ENCODE data around the gene RXFP2.

The RXFP2 gene

DNA sequence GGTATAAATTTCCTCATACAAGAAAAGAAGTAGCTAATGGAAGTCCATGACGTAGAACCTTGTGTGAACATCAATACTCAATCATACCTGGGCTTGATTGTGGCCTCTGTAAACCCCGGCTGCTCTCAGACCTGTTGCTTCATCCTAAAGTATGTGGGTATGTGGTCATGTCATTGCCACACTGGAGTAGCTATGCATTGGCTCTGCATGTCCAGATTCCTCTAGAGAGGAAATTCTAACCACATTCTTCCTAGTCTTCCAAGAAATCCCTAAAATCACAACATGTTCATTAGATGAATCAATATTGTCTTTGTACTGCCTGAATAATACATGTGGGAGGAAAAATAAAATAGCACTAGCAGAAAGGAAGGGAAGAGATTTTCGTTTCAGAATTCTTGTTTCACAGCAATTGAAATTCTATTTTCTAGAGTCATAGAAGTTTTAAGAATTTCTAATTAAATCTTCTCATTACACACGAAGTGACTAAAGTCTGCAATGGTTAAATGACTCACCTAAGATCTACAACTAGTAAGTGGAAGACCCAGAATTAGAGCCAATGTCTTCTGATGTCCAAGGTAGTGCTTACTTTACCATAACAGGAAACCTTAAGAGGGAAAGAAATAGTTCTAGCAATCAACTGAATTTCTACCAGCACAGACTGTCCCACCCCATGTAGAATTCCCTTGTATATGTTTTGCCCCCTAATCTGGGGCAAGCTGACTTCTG is 28.0 kb downstream of the RXFP2 start:
- peak; percentile 48 for DNase-seq (ENCODE audit: low spot score)

DNA sequence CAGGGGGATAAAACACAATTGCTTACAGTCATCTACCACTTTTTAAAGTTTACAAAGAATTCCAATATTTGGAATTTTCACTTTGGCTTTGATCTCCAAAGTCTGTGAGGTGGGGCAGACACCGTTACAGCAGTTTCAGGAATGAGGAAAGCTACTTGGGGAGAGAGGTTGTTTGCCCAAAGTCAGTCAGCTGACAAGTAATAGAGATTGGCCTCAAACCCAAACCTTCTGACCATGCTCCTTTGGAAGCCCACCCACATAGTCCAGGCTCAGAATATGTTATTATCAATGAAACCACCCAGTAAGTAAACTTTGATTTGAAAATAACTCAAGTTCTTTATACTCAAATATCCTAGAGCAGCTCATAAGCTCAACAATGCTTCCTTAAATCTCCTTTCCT is 29.0 kb downstream of the RXFP2 start:
- no peak for DNase-seq (ENCODE audit: low spot score)

DNA sequence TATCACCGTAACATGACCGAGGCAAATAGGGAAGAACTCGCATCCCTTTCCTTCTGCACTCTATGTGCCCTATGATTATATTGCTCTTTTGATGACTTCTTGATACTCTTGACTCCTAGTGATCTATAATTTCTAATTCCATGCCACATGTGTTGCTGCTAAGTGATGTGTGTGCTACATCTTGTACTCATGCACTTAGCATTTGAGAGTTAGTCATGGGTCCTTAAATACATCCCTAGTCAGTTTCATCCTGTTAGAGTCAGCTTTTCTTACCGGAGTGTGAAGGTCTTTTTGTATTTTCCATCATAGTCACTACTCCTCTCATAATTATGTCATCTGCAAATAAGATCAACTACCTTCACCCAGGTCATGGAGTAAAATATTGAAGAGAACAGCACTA is 30.2 kb downstream of the RXFP2 start:
- no peak for DNase-seq (ENCODE audit: low spot score)

DNA sequence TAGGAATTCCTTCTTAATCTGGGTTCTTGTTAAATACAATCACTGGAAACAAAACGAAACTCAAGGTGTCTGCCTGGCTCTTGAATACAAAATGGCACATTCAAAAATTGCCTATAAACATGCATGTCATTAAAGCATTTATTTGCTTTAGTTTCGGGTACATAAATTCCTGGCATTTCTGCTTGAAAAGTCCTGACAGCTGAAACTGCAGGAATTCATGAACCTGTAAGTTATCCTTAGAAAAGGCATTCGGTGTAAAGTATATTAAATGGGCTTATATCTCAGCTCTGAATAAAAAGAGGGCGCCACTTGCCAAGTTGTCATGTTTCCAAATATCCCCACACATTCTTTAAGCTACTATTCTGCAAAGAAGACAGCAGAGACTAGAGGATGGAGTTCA is 32.9 kb downstream of the RXFP2 start:
- no peak for DNase-seq (ENCODE audit: low spot score)

DNA sequence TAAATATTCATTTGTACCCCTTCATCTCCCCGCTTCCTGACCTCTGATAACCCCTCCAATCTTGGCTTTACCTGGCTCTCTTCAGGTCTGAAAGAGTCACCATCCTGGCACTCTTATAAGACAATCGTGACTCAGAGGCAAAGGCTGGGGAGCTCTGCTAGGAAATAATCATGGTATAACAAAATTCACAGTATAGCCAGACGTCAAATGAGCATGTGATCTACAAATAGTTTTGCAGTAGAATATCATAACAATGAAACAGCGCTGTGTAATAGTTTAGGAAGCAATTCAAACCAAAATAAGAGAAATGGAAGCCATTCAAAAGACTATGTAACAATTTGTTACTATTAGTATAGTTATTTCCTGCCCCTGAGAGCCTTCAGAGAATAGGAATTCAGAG is 34.2 kb downstream of the RXFP2 start:
- peak; percentile 28 for DNase-seq (ENCODE audit: low spot score)

DNA sequence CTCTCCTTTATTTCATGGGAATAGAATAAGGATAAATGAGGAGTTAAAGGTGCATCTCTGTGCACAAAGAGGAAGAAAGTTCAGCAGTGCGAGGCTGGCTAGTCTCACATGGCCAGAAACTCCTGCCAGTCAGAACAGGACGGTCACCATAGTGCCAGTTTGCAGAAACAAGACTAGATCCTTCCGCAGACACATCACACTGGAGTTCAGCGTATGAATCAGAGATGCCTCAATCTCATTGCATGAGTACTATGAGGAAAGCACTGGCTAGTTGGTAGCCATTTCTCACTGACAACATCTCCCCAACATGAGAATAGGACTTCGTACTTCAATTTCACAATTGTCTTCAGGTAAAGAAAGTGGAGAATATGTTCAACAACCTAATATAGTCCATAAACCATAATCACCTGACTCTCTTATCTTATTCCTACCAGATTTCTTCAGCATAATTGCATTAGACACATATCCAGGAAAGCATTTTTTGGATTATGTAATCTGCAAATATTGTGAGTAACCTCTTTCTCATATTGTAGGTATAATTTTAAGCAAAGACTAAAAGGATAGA is 34.9 kb downstream of the RXFP2 start:
- DNase-seq (ENCODE audit: low spot score) = no peak

DNA sequence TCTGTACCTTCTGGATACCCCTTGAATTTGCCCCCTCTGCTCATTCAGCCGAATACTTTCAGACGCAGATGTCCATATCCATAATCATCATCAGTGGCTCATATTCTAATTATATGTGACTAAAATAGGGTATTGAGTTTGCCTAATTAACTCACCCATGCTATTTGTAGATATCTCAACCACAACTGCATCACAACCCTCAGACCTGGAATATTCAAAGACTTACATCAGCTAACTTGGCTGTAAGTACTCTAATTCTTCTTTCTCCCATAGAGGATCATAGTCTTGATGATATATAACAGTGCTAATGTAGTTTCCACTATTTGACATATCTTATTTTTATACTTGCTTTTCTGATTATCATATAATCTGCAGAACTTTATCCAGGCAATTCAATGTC is 35.8 kb downstream of the RXFP2 start:
- no peak for DNase-seq (ENCODE audit: low spot score)

DNA sequence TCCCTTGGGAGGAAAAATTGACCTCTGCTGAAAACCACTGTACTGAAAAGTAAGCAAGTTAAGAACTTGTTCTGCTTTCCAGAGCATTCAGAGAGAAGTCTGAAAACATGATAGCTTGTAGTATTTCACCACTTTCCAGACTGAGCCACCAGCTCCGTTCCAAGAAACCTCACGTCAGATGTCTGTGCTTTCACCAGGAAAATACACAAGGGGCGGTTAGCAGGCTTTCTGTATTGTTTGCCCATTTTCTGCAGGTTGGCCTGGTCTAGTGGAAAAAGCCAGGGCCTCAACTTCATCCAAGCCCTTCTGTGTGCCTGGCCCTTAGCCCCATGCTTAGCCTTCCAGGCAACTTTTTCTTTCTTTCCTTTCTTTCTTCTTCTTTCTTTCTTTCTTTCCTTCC is 36.4 kb downstream of the RXFP2 start:
- no peak for DNase-seq (ENCODE audit: low spot score)

DNA sequence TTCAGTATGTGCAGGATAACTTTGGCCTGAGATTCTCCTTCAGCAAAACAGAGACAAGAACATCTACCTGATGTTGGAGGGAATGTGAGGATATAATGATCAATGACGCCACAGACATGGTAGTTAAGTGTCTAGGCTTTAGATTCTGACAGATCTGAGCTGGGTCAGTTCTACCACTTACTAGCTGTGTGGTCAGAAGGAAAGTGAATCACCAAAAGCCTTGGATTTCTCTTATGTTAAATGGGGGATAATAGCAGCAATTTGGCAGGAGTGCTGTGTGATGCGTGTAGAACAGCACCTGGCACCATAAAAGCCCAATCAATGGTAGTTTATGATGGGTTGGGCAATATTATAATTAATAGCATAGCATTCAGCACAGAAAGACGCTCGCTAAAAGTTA is 41.7 kb downstream of the RXFP2 start:
- no peak for DNase-seq (ENCODE audit: low spot score)

DNA sequence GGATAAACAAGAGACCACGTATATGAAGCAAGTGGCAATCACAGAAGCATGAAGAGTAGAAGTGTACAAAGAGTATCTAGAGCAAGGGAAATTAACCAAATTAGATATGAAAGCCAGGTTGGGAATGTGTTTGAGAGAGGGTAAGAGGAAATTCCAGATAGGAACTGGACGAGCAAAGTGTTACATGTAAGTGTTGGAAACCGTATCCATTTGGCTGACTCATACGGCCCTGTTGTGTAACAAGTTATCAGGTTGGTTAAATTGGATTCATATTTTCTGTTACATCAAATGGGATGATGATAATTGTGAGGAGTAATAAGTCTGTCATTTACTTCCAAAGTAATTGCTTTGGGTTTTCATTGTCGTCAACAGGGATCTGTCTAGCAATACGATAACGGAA is 46.7 kb downstream of the RXFP2 start:
- no peak for DNase-seq (ENCODE audit: low spot score)

DNA sequence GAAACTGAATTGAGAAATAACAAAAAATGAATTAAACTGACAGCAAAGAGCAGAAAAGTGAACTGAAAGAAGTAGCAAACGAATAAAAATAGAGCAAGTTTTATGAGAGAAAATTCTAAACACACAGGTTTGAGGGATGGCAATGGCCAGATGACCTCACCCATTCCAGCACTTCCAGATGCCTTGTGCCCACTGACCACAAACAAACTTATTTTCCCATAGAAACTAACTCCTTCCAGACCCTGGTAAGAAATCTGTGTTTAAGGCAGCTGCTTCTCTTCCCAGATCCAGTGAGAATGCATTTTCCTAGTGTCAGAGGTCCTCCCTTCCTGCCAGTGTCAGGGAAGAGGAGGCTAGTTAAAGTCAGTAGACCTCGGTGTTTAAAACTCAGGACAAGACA is 51.7 kb downstream of the RXFP2 start:
- DNase-seq (ENCODE audit: low spot score) = no peak

DNA sequence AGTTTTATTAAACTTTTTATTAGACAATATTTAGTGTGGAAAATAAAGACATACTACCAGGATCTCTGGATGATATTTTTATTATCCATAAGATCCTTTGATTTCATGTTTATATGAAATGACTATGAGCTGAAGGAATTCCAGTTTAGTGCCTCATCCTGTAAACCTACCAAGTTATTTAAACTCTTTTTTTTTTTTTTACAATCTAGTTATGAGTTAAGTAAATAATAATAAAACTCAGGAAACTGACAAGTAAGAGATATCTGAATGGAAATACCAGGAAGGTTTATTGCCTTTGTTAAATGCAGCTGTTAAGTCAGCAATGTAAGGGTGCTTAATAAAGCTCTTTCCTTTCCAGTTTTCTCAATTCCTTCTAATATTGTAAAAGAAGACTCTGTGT is 53.9 kb downstream of the RXFP2 start:
- no peak for DNase-seq (ENCODE audit: low spot score)

DNA sequence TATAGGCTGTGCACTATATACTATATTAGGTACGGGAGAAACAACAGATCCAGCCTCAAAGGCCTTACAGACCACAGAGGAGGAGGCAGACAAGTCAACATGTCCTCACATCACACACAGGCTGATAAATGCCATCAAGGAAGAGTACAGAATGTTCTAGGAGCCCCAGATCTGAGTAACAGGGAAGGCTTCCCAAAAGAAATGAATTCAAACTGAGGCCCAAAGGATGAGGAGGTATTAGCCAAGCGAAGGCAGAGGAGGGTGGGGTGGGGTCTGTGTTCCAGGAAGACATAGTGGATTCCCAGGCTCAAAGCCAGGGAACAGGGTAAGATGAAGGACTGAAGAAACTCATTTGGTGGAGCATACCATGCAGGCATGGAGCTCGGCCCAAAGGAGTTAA is 55.1 kb downstream of the RXFP2 start:
- no peak for DNase-seq (ENCODE audit: low spot score)

DNA sequence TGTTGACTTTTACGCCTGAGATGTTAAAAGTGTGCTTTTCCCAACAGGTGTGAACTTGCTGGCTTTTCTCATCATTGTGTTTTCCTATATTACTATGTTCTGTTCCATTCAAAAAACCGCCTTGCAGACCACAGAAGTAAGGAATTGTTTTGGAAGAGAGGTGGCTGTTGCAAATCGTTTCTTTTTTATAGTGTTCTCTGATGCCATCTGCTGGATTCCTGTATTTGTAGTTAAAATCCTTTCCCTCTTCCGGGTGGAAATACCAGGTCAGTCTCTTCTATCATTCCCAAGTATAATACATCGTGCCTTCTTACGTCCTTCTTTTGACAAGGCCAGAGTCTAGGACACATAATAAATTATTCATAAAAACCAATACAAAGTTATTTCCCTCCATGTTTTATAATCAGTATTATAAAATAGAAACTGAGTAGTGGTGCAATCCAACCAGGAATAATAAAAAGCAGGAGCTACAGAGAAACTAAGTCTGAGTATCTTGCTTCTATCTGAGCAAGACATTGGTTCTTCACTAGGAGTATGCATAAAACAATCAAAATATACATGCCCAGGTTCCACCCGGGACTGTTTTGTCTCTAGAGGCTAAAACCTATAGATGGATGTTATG is 57.9 kb downstream of the RXFP2 start:
- peak; percentile 53 for DNase-seq (ENCODE audit: low spot score)

DNA sequence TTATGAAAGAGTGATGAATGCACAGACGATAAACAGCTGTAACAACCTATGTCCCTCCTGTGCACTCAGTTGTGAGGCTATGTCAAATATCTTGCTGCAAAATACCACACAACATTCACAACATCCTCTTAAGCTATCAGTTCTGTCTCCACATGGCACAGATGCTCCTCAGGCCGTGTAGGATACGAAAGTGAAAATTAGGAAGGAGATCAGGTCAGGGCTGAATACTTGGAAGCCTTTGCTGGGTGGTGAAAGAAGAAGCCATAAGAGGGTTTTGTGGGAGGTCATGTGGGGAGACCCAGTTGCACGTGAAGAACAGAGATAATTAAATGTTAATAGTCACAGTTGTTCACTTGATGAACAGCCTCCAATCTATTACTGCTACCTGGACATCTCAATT is 58.9 kb downstream of the RXFP2 start:
- DNase-seq (ENCODE audit: low spot score) = no peak

DNA sequence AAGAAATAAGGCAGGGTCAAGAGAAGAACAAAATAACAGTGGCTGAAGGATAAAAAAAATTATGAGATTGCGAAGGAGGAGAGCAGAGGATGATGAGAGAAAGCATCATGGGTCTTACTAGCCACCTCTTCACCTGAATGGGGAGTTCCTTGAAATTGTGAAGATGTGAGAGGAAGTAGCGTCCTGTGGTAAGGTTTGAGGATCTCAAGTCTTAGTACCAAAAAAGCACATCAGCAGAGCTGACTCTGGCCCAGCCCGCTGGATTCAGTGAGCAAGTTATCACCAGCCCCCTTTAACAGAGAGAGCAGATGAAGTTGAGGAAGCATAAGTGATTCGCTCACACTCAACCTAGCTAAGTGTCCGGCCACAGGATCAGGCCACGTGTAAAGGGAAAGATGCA is 61.8 kb downstream of the RXFP2 start:
- DNase-seq (ENCODE audit: low spot score) = no peak

DNA sequence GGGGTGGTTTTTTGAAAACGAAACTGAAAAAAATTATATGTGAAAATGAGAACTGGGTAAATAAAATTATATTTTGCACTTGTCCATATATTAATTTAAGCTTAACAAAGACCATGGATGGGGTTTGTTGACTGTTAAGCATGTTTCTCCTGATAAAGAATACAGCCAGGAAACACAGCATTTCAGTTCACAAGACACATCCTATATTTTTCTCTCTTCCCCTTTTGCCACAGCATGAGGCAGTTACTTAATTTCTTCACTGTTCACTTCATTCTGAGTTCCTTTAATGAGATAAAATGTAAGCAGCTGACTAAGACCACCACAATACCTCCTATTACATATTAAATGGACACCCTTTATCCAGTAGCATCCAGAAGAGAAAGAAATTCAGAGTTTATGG is 64.0 kb downstream of the RXFP2 start:
- no peak for DNase-seq (ENCODE audit: low spot score)

DNA sequence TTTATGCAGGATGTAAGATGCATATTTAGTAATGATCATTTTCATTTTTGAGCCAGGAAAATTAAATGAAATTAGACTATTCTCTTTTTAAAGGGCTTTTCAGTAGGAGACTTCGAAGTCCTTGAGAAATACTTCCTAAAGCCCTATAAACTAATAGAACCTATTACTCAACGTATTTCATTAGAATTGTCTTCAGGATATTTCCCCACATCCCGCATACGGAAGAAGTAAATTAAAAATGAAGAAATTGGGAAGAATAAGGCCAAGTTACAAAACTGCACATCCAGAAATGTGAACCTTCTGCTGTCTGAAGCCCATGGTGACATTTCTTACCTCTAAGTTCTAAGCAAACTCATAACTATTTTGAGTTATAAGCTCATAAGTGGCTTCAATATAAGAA is 66.5 kb downstream of the RXFP2 start:
- no peak for DNase-seq (ENCODE audit: low spot score)

DNA sequence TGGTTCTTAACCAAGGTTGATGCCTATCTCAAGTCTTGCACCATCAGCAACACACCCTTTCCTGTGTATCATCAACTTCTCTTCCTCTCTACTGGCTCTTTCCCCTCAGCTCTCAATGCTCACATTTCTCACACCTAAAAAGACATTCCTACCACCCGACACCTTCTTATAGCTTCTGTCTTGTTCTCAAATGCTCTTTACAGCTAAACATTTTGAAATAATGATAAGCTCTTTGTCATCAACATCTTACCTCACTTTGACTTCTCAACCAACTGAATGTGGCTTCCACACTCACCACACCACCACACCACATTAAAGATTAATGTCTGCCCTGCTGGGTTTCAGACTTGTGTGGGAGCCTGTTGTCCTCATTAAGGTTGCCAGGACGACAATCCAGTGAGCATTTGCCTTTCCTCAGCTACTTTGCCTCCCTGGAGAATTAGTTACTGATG is 67.8 kb downstream of the RXFP2 start:
- no peak for DNase-seq (ENCODE audit: low spot score)

DNA sequence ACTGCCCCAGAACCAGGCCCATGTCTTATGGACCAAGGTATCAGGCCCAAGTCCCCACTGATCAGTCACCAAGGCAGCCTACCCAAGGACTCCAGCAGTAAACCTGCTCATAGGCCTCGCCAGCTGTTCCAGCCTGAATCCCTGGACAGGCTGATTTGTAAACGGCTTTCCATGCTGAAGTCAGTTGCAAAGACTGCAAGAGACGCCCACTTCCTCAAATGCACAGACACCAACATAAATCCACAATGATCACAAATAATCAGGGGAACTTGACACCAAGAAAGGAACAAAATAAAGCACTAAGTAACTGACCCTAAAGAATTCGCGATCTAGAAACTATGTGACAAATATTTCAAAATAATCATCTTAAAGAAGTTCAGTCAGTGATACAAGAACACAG is 75.2 kb downstream of the RXFP2 start:
- DNase-seq (ENCODE audit: low spot score) = no peak

DNA sequence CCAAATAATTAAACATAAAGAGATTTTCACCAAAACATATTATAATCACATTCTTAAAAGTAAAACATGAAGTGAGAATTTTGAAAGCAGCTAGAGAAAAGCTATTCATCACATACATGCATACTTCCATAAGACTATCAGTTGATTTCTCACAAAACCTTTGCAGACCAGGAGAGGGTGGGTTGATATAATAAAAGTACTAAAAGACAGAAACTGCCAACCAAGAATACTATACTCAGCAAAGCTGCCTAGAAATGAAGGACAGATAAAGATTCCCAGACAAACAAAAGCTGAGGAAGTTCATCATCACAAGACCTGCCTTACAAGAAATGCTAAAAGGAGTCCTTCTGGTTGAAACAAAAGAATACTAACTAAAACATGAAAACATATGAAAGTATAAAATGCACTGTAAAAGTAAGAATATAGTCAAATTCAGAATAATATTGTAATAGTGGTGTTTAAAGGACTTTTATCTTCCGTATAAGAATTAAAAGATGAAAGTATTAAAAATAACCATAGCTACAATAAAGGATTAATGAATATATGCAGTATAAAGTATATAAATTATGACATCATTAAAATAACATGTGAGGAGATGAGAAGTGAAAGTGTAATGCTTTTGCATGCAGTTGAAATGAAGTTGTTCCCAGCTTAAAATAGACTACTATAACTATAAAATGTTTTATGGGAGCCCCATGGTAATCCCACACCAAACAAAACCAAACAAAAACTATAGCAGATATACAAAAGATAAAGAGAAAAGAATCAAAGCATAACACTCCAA is 76.2 kb downstream of the RXFP2 start:
- no peak for DNase-seq (ENCODE audit: low spot score)

DNA sequence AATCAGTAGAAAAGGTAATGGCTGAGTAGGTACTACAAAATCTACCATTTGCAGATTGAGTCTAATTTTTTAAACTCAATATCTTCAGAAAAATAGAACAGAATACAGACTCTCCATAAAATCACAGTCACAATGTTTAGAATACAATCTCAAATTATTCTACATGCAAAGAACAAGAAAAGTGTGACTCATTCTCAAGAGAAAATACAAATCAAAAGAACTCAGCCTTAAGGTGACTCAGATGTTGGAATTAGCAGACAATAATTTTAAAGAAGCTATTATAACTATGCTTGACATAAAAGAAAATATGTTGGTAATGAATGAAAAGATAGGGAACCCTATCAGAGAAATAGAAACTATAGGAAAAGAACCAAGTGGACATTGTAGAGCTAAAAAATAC is 78.9 kb downstream of the RXFP2 start:
- DNase-seq (ENCODE audit: low spot score) = no peak

Measured in AG08396 (cell line).